HepG2 (cell line): ENCODE results near the gene ANAPC2. TPM values are rescaled to one million over a fixed set of nuclear protein-coding genes. Genes with fewer than 3 reads are reported as not detected.

ENCODE experiments used
- GATAD2A ChIP-seq: IDR thresholded peaks from 2 replicates; pipeline ENCODE4 v1.6.1; 2016
- NCOA2 ChIP-seq: sonication (generic); formaldehyde crosslinking; IDR thresholded peaks from 2 replicates; pipeline ENCODE4 v1.8.0; 2022; ENCODE audit warnings: inconsistent platforms
- NFKB2 ChIP-seq: sonication (generic); formaldehyde crosslinking; IDR thresholded peaks from 2 replicates; pipeline ENCODE4 v1.4.0; 2020; ENCODE audit warnings: missing genetic modification reagents, borderline replicate concordance
- POLR2G ChIP-seq: fragments of 200-400 bp; formaldehyde crosslinking; IDR thresholded peaks from 2 replicates; pipeline ENCODE4 v1.6.1; 2018; ENCODE audit warnings: mild to moderate bottlenecking, low read depth, low read length, moderate library complexity
- RBM22 ChIP-seq: fragments of 200-400 bp; formaldehyde crosslinking; optimal IDR thresholded peaks from 2 replicates; pipeline ENCODE3; 2017; ENCODE audit warnings: mild to moderate bottlenecking, low read length, moderate library complexity
- SAP130 ChIP-seq: IDR thresholded peaks from 2 replicates; pipeline ENCODE4 v1.6.1; 2016; ENCODE audit warnings: low read depth
- SOX5 ChIP-seq: IDR thresholded peaks from 2 replicates; pipeline ENCODE4 v1.6.1; 2016; ENCODE audit warnings: borderline replicate concordance
- TEAD3 ChIP-seq: optimal IDR thresholded peaks from 2 replicates; pipeline ENCODE3; 2016; ENCODE audit warnings: borderline replicate concordance
- XRCC5 ChIP-seq: fragments of 200-400 bp; formaldehyde crosslinking; optimal IDR thresholded peaks from 2 replicates; pipeline ENCODE3; 2017; ENCODE audit warnings: mild to moderate bottlenecking, low read length
- YEATS4 ChIP-seq: sonication (generic); formaldehyde crosslinking; IDR thresholded peaks from 2 replicates; pipeline ENCODE4 v1.4.0; 2020; ENCODE audit warnings: missing genetic modification reagents, borderline replicate concordance
- ZBTB7B ChIP-seq: sonication (generic); formaldehyde crosslinking; IDR thresholded peaks from 2 replicates; pipeline ENCODE4 v1.4.0; 2020; ENCODE audit warnings: missing genetic modification reagents
- ZFAT ChIP-seq: sonication (generic); formaldehyde crosslinking; conservative IDR thresholded peaks from 2 replicates; pipeline ENCODE4 v1.8.1; 2023; ENCODE audit warnings: missing genetic modification reagents, inconsistent platforms
- ZNF124 ChIP-seq: sonication (generic); formaldehyde crosslinking; IDR thresholded peaks from 2 replicates; pipeline ENCODE4 v1.4.0; 2020; ENCODE audit warnings: missing genetic modification reagents
- ZNF33A ChIP-seq: sonication (generic); formaldehyde crosslinking; IDR thresholded peaks from 2 replicates; pipeline ENCODE4 v1.5.1; 2020; ENCODE audit warnings: missing genetic modification reagents, mild to moderate bottlenecking, moderate library complexity, borderline replicate concordance
- ZNF354B ChIP-seq: sonication (generic); formaldehyde crosslinking; IDR thresholded peaks from 2 replicates; pipeline ENCODE4 v1.8.0; 2022; ENCODE audit warnings: mild to moderate bottlenecking, missing genetic modification reagents
- ZNF687 ChIP-seq: sonication (generic); formaldehyde crosslinking; IDR thresholded peaks from 2 replicates; pipeline ENCODE4 v1.5.1; 2020; ENCODE audit warnings: mild to moderate bottlenecking, missing genetic modification reagents, moderate library complexity
- ZNF710 ChIP-seq: sonication (generic); formaldehyde crosslinking; IDR thresholded peaks from 2 replicates; pipeline ENCODE4 v1.5.0; 2020; ENCODE audit warnings: mild to moderate bottlenecking, missing genetic modification reagents, borderline replicate concordance
- polyA plus RNA-seq, 8 experiments: library from polyadenylated mRNA; depleted of rRNA in 3 of 8; stranded (reverse) in 7 of 8; unstranded in 1 of 8; fragments of >200 nt; fragmentation: Illumina TruSeq in 4 of 8; extraction: Trizol in 4 of 8; gene quantifications; 2 replicates each; pipeline versions ENCODE4 v1.2.1 to v1.2.3, GENCODE V29; 2011 to 2016; ENCODE audit warnings: low read depth in 4 of 8, missing spikeins in 1 of 8, mixed read lengths in 1 of 8; ENCODE audit not compliant: insufficient read depth in 1 of 8
- total RNA-seq, 5 experiments: library from RNA; depleted of rRNA; stranded (reverse); fragments of >200 nt; fragmentation: Illumina TruSeq; extraction: Trizol; gene quantifications; 2 replicates each; pipeline ENCODE4 v1.2.3, GENCODE V29; 2016; ENCODE audit warnings: low read depth in 1 of 5

ANAPC2 gene
- total and polyA plus RNA-seq, 2 of the 13 experiments (the other 11 are each of a cell fraction or from before 2014, with no cell fraction given): 12.3 to 15.4 TPM

GRCh38 chr9:137198051-137198901, 9.9 kb upstream of the ANAPC2 start (continued):
- TF ChIP-seq ZNF687 (CRISPR knock-in tag) (peak; percentile 46), TEAD3 (CRISPR knock-in tag) (peak; percentile 87), ZNF33A (CRISPR knock-in tag) (no peak), SOX5 (CRISPR knock-in tag) (no peak), SAP130 (CRISPR knock-in tag) (peak; percentile 89), GATAD2A (CRISPR knock-in tag) (peak; percentile 59; the same call in 1 of the 2 replicates), ZNF354B (no peak), ZFAT (CRISPR knock-in tag) (no peak), NFKB2 (CRISPR knock-in tag) (no peak), NCOA2 (CRISPR knock-in tag) (peak; percentile 58), YEATS4 (CRISPR knock-in tag) (0 out of 2 replicates have a peak, but pooled peaks have one; percentile 42), ZNF124 (0 out of 2 replicates have a peak, but pooled peaks have one; percentile 21), POLR2G (peak; percentile 24; the same call in 1 of the 2 replicates), RBM22 (no peak), ZBTB7B (CRISPR knock-in tag) (0 out of 2 replicates have a peak, but pooled peaks have one; percentile 18), ZNF710 (CRISPR knock-in tag) (0 out of 2 replicates have a peak, but pooled peaks have one; percentile 19), XRCC5 (no peak)
- TF ChIP-seq, all 625 proteins: peak for 50
